ENCODE measurements around the gene P2RX3. TPM values are rescaled to one million over a fixed set of nuclear protein-coding genes. Genes with fewer than 3 reads are reported as not detected.
A peak's percentile ranks its signal among the peaks of the same experiment; 100 is the strongest.

Gene P2RX3
- total and polyA plus RNA-seq, 4 donors, result 0.11 TPM; not detected in 3

DNA sequence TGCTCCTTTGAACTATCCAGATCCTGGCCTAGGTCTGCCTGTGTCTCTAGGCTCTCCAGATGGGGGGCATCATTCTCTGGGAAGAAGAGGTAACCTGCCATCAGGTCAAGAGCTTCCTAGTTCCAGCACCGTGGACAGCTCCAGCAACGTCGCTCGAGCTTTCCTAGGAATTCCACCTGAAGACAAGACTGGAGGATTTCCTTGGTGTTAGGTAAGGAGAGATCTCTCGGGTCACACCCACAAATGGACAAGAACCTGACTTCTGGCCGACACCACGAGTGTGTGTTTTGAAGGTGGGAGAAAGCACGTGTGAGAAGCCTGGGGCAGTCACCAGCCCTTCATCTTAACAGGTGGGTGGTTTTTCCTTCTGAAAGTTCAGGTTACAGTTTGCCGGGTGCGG lies 41.6 kb downstream of the P2RX3 start:
- Histone ChIP-seq H3K9ac (ENCODE audit: insufficient read depth in 1 of 2, low read length in 2 of 2) (no peak overlapping the region), H3K36me3 (ENCODE audit: control insufficient read depth in 4 of 4, insufficient read depth in 4 of 4, low read length in 4 of 4) (no peaks in the 10 kb centered on the region), H3K4me3 (no peak overlapping the region), H3K27ac (ENCODE audit: low read depth in 1 of 2, low read length in 1 of 2) (no peak overlapping the region), H3K4me1 (ENCODE audit: control insufficient read depth in 5 of 5, insufficient read depth in 5 of 5, low read length in 5 of 5) (no peaks in the 10 kb centered on the region), H3K9me3 (ENCODE audit: control insufficient read depth in 4 of 4, insufficient read depth in 3 of 4, low read length in 3 of 4) (peaks cover 0 to 5% (median 0%) of the 10 kb centered on the region in 4 donors), H3K27me3 (ENCODE audit: control insufficient read depth in 3 of 3, insufficient read depth in 3 of 3, low read length in 2 of 3) (peaks cover 0 to 3% (median 2%) of the 10 kb centered on the region in 3 donors)
- 31 to 34% methylated on average over 10 of the region's 10 CpGs for WGBS, 2 donors
- TF ChIP-seq, protein P1, sequence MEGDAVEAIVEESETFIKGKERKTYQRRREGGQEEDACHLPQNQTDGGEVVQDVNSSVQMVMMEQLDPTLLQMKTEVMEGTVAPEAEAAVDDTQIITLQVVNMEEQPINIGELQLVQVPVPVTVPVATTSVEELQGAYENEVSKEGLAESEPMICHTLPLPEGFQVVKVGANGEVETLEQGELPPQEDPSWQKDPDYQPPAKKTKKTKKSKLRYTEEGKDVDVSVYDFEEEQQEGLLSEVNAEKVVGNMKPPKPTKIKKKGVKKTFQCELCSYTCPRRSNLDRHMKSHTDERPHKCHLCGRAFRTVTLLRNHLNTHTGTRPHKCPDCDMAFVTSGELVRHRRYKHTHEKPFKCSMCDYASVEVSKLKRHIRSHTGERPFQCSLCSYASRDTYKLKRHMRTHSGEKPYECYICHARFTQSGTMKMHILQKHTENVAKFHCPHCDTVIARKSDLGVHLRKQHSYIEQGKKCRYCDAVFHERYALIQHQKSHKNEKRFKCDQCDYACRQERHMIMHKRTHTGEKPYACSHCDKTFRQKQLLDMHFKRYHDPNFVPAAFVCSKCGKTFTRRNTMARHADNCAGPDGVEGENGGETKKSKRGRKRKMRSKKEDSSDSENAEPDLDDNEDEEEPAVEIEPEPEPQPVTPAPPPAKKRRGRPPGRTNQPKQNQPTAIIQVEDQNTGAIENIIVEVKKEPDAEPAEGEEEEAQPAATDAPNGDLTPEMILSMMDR (IDR thresholded peaks at IDR 0.05; ENCODE audit: control extremely low read depth, extremely low read depth), result no peak
- ATAC-seq (ENCODE audit: insufficient read depth, low FRiP score), result no peak
- peak in 1 of 3 donors; percentile 32 for DNase-seq

DNA sequence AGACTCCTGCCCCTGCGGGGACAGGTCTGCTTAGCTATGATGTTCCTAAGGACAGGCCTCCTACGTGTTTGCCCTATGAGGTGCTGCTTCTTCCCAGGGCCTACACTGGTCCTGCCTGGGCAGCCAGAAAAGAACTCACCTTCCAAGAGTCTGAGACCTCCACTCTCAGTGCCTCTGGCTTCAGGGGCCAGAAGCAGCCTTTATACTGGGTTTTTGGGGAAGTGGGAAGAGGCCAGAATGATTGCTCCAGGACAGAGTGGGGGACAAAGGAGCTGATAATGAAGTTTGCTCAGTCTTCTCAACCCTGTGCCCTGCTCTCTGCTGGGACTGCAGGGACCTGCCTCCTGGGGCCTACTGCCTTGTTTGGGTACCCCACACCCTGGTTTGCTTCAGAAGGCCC lies 42.8 kb downstream of the P2RX3 start, which contains the start of gene PRG3:
TSS of gene PRG3 (minus strand) at position 176 of the 400 bp plus-strand sequence. CDS start 442 bp downstream, outside the sequence.
- Histone ChIP-seq H3K27ac (ENCODE audit: low read depth in 1 of 2, low read length in 1 of 2) (no peak within 1 kb of the TSS), H3K9ac (ENCODE audit: insufficient read depth in 1 of 2, low read length in 2 of 2) (no peak within 1 kb of the TSS), H3K36me3 (ENCODE audit: control insufficient read depth in 4 of 4, insufficient read depth in 4 of 4, low read length in 4 of 4) (no peaks in the 10 kb centered on the region), H3K4me3 (no peak within 1 kb of the TSS), H3K27me3 (ENCODE audit: control insufficient read depth in 3 of 3, insufficient read depth in 3 of 3, low read length in 2 of 3) (peaks cover 0 to 3% (median 2%) of the 10 kb centered on the region in 3 donors), H3K4me1 (ENCODE audit: control insufficient read depth in 5 of 5, insufficient read depth in 5 of 5, low read length in 5 of 5) (no peaks in the 10 kb centered on the region), H3K9me3 (ENCODE audit: control insufficient read depth in 4 of 4, insufficient read depth in 3 of 4, low read length in 3 of 4) (peaks cover 0 to 5% (median 0%) of the 10 kb centered on the region in 4 donors)
- TF ChIP-seq, protein P1 (IDR thresholded peaks at IDR 0.05; ENCODE audit: control extremely low read depth, extremely low read depth), result no peak
- 77 to 89% methylated on average over 2 of the region's 2 CpGs for WGBS, 2 donors
- ATAC-seq (ENCODE audit: insufficient read depth, low FRiP score), result no peak
- no peak for DNase-seq

GRCh38 chr11:57386178-57386940 lies 48.2 kb downstream of the P2RX3 start:
- 83 to 84% methylated on average over 5 of the region's 5 CpGs for WGBS, 2 donors

More at GRCh38 chr11:57386178-57386940, 48.2 kb downstream of the P2RX3 start:
- DNase-seq (no peak), ATAC-seq (ENCODE audit: insufficient read depth, low FRiP score) (no peak)
- Histone ChIP-seq H3K27ac (ENCODE audit: low read depth in 1 of 2, low read length in 1 of 2) (no peak overlapping the region), H3K4me1 (ENCODE audit: control insufficient read depth in 5 of 5, insufficient read depth in 5 of 5, low read length in 5 of 5) (no peaks in the 10 kb centered on the region), H3K36me3 (ENCODE audit: control insufficient read depth in 4 of 4, insufficient read depth in 4 of 4, low read length in 4 of 4) (no peaks in the 10 kb centered on the region), H3K4me3 (no peak overlapping the region), H3K9ac (ENCODE audit: insufficient read depth in 1 of 2, low read length in 2 of 2) (no peak overlapping the region), H3K9me3 (ENCODE audit: control insufficient read depth in 4 of 4, insufficient read depth in 3 of 4, low read length in 3 of 4) (no peaks in the 10 kb centered on the region), H3K27me3 (ENCODE audit: control insufficient read depth in 3 of 3, insufficient read depth in 3 of 3, low read length in 2 of 3) (peaks cover 0 to 9% (median 0%) of the 10 kb centered on the region in 3 donors)
- TF ChIP-seq, protein P1 (IDR thresholded peaks at IDR 0.05; ENCODE audit: control extremely low read depth, extremely low read depth), result no peak

Measured in lung (tissue), 12 donors.